Stimulated activated CD4-positive, alpha-beta T cell treated with anti-CD3 and anti-CD28 coated beads, Interleukin-2, amount 100 ng/mL, for 24 hours (primary cell): ENCODE results near the gene SMYD2.

Source experiments
- DNase-seq, 2 donors: peaks; one replicate each; pipeline ENCODE4 v3.0.0-alpha.2; 2020

The SMYD2 gene

GRCh38 chr1:214330222-214330621 lies 49.3 kb downstream of the SMYD2 start:
- DNase-seq, result no peak

- DNase-seq, result no peak
Observed at GRCh38 chr1:214330715-214331114, 49.8 kb downstream of the SMYD2 start.

DNA sequence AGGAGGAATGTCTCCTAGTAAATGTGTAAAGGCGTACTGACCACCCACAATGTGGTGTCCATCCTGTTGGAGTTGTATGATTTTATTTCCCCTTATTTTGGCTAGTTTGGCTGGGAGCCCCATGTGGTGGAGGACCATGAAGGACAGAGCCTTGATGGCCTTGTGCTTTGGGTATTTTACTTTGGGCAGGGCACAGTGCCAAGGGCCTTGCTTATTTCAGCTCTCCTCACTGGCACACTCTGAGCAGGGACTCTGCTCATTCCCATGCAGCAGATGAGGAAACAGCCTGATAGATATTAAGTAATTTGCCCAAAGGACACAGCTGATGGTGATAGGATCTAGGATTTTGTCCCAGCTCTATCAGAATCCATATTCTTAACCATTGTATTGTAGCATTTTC lies 50.2 kb downstream of the SMYD2 start:
- DNase-seq, result no peak

GRCh38 chr1:214331827-214332423 lies 51.0 kb downstream of the SMYD2 start:
- peak; percentile 60 to 65 for DNase-seq

DNA sequence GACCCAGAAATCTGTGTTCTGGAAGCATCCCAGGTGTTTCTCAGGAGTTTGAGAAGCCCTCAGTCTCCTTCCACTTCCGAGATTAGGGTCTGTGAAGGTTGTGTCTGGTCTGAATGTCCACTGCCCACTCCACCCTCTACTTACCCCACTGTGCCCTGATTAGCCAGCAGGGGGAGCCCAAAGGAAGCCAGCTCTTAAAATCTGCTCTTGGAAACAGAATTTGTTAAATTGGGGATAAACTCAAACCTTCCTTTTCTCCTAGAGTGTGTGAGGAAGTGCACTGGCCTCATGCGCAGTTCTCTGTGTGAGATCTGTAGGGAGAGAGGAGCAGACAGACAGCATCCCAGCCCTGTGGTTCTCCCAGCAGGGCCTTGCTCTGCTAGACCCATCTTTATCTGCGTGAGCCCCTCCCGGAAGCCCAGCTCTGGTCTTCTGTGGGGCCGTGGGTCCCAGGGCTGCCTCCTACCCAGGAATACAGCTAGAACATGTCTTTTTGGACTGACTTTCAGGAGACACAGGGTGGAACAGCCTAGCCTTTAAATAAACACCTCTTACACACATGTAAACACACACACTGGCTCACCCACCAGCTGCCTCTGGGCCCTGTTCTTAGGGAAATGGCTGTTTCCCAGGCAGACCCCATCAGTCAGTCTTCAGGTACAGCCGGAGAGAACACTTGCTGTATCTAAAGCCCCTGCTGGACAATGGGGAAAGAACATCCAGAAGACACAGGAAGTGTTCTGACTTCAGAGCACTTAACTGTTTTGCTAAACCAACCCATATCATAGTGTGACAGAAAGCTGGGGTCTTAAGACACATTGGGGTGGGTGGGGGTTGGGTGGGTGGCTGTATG lies 52.2 kb downstream of the SMYD2 start:
- DNase-seq, result peak; percentile 51 to 57

DNA sequence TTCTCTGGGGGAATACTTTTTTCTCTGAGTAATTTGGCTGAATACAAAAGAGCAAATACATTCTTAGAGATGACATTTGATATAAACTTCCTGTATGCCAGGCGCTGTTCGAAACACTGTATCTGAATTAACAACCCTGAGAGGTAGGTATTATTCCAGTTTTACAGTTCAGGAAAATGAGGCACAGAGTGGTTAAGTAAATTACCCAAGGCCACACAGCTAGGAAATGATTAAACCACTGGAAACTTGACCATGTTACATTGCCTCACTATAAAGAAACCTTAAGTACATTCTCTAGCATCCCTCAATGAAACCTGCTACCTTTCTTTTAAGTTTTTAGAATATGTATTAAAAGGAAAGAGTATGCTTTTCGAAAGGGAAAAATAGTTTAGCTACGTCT lies 54.6 kb downstream of the SMYD2 start:
- no peak for DNase-seq

DNA sequence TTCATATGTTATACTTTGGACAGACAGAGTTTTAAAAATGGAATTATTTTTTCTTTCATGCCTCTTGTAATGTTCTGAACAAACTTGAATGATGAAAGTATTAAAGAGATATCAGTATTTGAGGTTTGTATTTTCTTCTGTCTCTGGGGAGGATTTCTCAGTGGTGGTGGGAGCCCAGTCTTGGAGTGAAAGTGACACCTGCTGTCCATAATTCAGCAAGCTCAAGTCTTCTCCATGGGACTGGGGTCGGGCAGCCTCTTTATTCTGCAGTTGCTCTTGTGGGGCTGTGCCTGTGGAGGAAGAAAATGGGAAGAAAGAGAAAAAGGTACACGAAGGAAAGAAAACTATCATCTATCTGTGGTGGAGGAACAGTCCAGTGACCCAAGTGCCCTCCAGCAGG lies 56.1 kb downstream of the SMYD2 start:
- DNase-seq, result no peak

DNA sequence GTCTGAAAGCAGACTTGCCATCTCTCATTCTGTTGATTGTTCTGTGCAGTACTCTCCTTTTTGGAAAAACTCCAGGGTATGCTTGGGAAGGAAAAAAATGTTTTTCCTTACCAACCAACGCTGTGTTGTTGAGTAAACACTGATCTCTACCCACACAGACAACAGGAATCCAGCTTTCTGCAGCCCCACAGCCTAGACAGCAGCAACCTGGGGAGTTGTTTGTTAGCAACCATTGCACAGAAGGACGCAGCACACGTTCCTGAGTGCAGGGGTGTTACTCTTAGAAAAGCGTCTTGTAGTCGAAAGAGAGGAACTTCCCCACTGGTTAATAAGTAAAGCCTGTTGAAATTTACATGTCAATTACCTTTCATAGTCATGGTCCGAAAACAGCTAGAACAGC lies 56.6 kb downstream of the SMYD2 start:
- DNase-seq, result no peak

GRCh38 chr1:214338212-214338611 lies 57.3 kb downstream of the SMYD2 start:
- no peak for DNase-seq

DNA sequence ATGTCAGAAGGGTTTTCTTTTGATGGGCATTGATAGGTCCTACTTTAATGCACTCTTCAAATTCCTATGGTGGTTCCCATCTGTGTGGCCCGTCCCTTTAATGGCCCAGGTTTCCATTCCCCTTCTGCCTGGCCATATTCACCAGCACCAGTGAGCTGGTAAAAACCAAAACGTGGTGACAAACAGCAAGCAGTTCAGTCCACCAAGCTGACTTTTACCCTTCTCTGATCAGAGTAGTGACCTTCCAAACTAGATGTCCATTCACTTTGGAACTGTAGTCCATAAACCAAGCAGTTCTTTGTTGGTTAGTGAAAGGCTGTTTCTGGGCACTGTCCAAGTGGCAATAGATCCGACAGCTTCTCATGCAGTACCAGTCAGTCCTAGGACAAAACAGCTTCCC lies 60.5 kb downstream of the SMYD2 start:
- DNase-seq, result no peak

GRCh38 chr1:214341932-214342331 lies 61.0 kb downstream of the SMYD2 start:
- DNase-seq, result no peak

DNA sequence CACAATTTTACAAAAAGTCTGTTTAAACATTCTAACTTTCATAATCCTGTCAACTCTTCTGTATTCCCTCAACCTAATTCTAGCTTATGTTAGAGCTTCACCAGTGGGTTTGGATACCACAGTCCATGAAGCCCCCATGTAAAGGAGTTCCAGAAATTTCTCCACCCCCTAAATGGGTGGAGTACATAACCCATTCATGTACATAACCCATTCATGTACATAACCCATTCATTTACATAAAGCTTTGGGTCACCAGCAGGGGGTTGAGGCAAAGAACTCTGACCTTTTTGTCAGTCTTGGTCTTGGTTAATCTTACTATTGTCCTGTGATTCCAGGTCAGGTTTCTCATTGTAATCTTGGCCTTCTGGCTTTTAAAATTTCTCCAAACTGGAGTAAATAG lies 61.6 kb downstream of the SMYD2 start:
- no peak for DNase-seq

- DNase-seq, result no peak
Observed at GRCh38 chr1:214344897-214345296, 63.9 kb downstream of the SMYD2 start.

- no peak for DNase-seq
Observed at GRCh38 chr1:214349008-214349407, 68.0 kb downstream of the SMYD2 start.

GRCh38 chr1:214349781-214350180 lies 68.8 kb downstream of the SMYD2 start:
- no peak for DNase-seq

DNA sequence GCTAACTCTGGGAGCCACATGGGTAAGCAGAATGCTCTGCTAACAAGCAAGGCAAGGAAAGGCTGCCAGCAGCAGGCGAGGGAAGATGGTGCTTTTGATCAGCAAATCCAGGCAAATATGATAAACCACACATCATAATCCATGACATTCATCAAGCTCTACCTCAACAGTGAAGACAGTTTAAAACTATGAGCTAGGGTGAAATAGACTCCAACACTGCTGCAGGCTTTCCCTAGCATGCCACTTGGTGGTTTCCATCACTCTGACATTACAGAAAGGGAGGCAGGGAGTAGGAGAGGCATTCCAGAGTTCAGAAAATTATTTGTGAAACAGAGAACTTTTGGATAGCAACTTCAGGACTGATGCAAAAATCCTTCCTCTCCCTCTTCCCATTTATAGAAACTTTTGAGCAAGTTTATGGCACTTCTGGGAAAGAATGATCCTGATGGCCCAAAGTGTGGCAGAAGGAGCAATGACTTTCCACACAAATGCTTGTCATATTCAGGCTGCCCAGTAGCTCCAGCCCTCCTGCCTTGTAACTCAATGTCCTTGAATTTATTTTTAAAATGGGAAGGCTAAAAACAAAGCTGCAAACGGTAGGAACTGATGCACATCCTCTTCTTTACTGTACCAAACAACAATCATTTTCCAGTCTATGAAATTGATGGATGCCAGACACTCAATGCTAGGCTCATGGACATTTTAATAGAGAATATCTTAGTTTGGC lies 70.8 kb downstream of the SMYD2 start:
- DNase-seq, result no peak

GRCh38 chr1:214352838-214353237 lies 71.9 kb downstream of the SMYD2 start:
- no peak for DNase-seq

GRCh38 chr1:214354440-214355148 lies 73.6 kb downstream of the SMYD2 start:
- no peak for DNase-seq

DNA sequence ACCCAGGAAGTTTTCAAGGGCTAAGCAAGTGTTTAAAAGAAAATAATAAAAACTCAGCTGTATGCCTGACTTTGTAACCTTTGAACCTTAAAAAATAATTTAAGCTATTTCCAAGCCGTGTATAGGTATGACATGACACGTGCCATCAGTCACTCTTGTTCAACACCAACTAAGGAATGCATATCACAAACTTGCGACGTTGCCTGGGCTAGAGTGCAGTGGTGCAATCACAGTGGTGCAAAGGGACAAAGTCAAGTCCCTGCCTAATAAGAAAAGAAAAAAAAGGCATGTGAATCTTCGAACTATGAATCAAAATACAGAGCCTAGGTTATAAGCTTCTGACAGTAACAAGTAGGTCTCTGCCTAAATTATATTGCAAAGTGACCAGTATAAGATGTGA lies 79.2 kb downstream of the SMYD2 start:
- DNase-seq, result no peak

DNA sequence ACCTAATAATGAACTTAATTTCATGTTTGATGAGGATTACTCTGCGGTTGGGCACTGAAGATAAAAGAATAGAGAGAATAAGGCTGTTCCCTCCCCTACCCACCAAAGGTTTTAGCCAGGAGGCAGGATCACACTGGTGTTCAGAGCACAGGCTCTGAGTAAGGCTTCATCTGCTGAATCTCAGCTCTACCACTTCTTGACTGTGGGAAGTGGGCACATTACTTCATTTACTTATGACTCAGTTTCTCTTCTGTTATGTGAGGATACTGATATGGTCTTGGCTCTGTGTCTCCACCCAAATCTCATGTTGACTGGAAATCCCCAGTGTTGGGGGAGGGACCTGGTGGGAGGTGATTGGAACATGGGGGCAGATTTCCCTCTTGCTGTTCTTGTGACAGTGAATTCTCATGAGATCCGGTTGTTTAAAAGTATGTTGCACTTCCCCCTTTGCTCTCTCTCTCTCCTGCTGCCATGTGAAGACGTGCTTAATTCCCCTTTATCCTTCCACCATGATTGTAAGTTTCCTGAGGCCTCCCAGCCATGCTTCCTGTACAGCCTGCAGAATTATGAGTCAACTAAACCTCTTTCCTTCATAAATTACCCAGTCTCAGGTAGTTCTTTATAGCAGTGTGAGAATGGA lies 79.7 kb downstream of the SMYD2 start:
- DNase-seq, result no peak

GRCh38 chr1:214361636-214362035 lies 80.7 kb downstream of the SMYD2 start:
- no peak for DNase-seq

DNA sequence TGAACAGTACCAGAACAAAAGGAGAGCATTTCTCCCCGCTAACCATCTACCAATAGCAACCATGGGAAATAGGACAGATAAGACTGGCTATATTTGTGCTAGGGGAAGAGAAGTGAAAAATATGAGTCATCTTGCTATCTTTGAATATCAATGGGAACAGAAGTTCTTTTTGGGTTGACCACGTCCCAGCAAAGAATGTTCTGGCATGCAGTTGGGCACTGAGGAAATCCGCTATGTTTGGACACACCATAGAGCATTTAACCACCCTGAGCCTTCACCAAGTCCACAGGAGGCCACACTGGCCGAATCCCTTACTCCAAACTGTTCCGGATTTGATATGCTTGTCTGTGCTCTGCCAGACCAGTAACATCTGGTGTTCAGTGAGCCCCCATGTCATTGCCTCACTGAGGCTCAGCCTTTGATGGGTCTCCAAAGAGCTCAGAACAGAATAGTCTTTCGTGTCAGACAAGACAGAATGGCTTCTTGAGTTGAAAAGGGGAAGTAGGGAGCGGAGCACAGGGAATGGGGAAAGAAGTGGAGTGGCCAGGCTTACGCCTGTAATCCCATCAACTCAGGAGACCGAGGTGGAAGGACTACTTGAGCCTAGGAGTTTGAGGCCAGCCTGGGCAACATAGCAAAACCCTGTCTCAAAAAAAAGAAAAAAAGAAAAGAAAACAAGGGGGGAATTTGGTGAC lies 81.4 kb downstream of the SMYD2 start:
- DNase-seq, result no peak
